Pancreas (tissue), 10 donors: ENCODE results near the gene SIGLEC8. TPM values are rescaled to one million over a fixed set of nuclear protein-coding genes. Genes with fewer than 3 reads are reported as not detected.

Source experiments
- ATAC-seq, 4 donors: fragments of 200-7000 bp; cut with Tn5 transposase; one replicate each; pipeline versions ENCODE4 v1.8.0 to v1.9.1; 2020; ENCODE audit warnings: mild to moderate bottlenecking in 4 of 4, moderate library complexity in 4 of 4
- DNase-seq, 6 donors: peaks; one replicate each; pipeline ENCODE4 v3.0.0-alpha.2; 2020
- FAIRE-seq: peaks from 2 replicates; lab custom pipeline; 2012; peaks lifted over from hg19 to GRCh38; lab: Jason Lieb, UNC
- H3K27ac ChIP-seq, 4 donors: fragments of 200-600 bp; sonication (generic); 1 replicate in 3 of 4; 2 replicates in 1 of 4; pipeline versions ENCODE4 v1.5.0 to v1.8.0; 2020
- H3K27me3 ChIP-seq, 4 donors: fragments of 200-600 bp; one replicate each; pipeline ENCODE4 v1.8.0; 2021
- H3K36me3 ChIP-seq, 3 donors: fragments of 200-600 bp; sonication (generic) in 1 of 3; one replicate each; pipeline versions ENCODE4 v1.5.0 to v1.8.0; 2020 to 2021
- H3K4me1 ChIP-seq, 3 donors: fragments of 200-600 bp; one replicate each; pipeline ENCODE4 v1.8.0; 2021
- H3K4me3 ChIP-seq, 4 donors: fragments of 200-600 bp; sonication (generic) in 2 of 4; one replicate each; pipeline versions ENCODE4 v1.5.0 to v1.8.0; 2020 to 2021
- H3K9me3 ChIP-seq, 4 donors: fragments of 200-600 bp; one replicate each; pipeline ENCODE4 v1.8.0; 2021
- CTCF ChIP-seq, 4 donors: fragments of 200-600 bp; sonication (generic) in 3 of 4; IDR thresholded peaks; one replicate each; pipeline versions ENCODE4 v1.5.0 to v1.8.0; 2021; ENCODE audit warnings: antibody characterized with exemption in 4 of 4
- WGBS, 2 donors: extraction: QIAGEN DNeasy Blood & Tissue Kit; methylation state at CpG; one replicate each; pipeline ENCODE4 v1.1.7; 2013; 5-methylcytosine and 5-hydroxymethylcytosine counted together
- intact Hi-C, 3 donors: fragments of 100-400 bp; cut with DNase I; formaldehyde crosslinking; loops; one replicate each; pipeline versions ENCODE4 v1.11.1 to v1.14.2; 2022
- polyA plus RNA-seq, 2 donors: library from polyadenylated mRNA; stranded (reverse); fragments of 200-250 nt; gene quantifications; one replicate each; pipeline ENCODE4 v1.2.3, GENCODE V29; 2013
- total RNA-seq, 6 donors: library from RNA; stranded (reverse); fragmentation: NEBNext Ultra II Directional in 4 of 6; extraction: Animal tissue kit (Norgen Biotek cat#: 25700) in 4 of 6; gene quantifications; one replicate each; pipeline versions ENCODE4 v1.2.1 to v1.2.4, GENCODE V29; 2021 to 2023
- donor health status: healthy with polysubstance abuse.
- donor health status: DM: no; HTN: no; CAD: no; lungs with moderate emphysema.
- donor health status: DM: no; HTN: no; CAD: no.
- donor health status: control.
- donor health status: control.
- donor health status: Bipolar disorder and iron deficiency.
- donor health status: DM: yes; HTN: yes; CAD: no.
- donor health status: DM: no; HTN: no; CAD: no.
- donor health status: DM: no; HTN: no; CAD: no.
- donor health status: DM: yes; HTN: yes; CAD: no.

The SIGLEC8 gene
- total and polyA plus RNA-seq, 8 donors: 0.07 to 3.8 (median 0.20) TPM; not detected in 2

DNA sequence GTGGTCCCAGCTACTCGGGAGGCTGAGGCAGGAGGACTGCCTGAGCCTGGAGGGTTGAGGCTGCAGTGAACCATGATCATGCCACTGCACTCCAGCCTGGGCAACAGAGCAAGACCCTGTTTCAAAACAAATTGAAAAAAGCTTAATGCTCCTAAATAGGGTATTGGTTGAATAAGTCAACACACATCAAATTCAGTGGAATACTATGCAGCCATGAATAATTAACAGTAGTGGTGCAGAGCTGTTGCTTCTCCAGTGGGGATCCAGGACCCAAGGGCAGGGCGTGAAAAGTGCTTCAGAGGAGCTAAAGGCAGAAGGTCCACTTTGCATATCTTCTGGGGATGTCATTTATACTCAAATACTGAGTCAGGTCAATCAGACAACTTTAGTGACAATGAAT, 18.2 kb downstream of the SIGLEC8 start:
- Histone ChIP-seq H3K4me1 (no peaks in the 10 kb centered on the region), H3K4me3 (no peak overlapping the region), H3K27me3 (peaks cover 0 to 20% (median 0%) of the 10 kb centered on the region in 4 donors), H3K36me3 (no peaks in the 10 kb centered on the region), H3K27ac (no peak overlapping the region), H3K9me3 (no peaks in the 10 kb centered on the region)
- TF ChIP-seq CTCF (IDR thresholded peaks at IDR 0.05): no peak
- no peak for DNase-seq
- FAIRE-seq: no peak
- ATAC-seq: no peak
- intact Hi-C loops: no loop called here
- 51 to 56% methylated on average over 2 of the region's 2 CpGs for WGBS, 2 donors

DNA sequence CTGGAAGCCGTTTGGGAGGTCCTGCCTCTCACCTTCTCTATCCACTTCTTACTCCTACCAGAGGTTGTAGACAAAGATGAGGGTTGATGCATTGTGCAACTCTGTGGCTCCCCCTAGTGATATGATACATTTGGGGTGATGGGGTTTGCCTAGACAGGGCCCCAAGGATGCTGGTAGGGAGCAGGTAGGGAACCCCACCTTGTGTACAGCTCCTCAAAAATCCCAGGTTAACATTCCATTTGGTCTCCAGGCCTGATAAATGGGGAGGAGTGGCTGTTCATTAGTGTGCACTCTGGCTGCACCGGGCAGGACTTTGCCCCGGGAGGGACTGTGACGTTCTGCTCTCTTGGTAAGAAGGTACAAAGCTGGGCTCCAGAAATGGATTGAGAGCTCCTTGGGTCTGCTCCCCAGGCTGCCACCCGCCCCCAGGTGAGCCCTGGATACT, 19.2 kb downstream of the SIGLEC8 start:
- intact Hi-C loops: no loop called here
- no peaks in the 10 kb centered on the region for H3K36me3 ChIP-seq
- no peak overlapping the region for H3K4me3 ChIP-seq
- H3K27me3 ChIP-seq: peaks cover 0 to 20% (median 0%) of the 10 kb centered on the region in 4 donors
- FAIRE-seq (no peak), ATAC-seq (peak in 3 of 4 donors; percentile 50 to 75 (median 58)), DNase-seq (no peak)
- H3K4me1 ChIP-seq: no peaks in the 10 kb centered on the region
- no peak for TF ChIP-seq CTCF (IDR thresholded peaks at IDR 0.05)
- WGBS, 2 donors: 31 to 32% methylated on average over 5 of the region's 5 CpGs
- no peak overlapping the region for H3K27ac ChIP-seq
- H3K9me3 ChIP-seq: no peaks in the 10 kb centered on the region

GRCh38 chr19:51434456-51434855, 23.8 kb downstream of the SIGLEC8 start:
- H3K36me3 ChIP-seq: no peaks in the 10 kb centered on the region
- no peak overlapping the region for H3K27ac ChIP-seq
- H3K4me3 ChIP-seq: no peak overlapping the region
- DNase-seq (no peak), ATAC-seq (peak in 1 of 4 donors; percentile 47), FAIRE-seq (no peak)
- 29 to 57% methylated on average over 1 of the region's 1 CpG for WGBS, 2 donors
- H3K4me1 ChIP-seq: no peaks in the 10 kb centered on the region
- intact Hi-C loops: no loop called here
- H3K27me3 ChIP-seq: peaks cover 0 to 13% (median 0%) of the 10 kb centered on the region in 4 donors
- no peaks in the 10 kb centered on the region for H3K9me3 ChIP-seq
- no peak for TF ChIP-seq CTCF (IDR thresholded peaks at IDR 0.05)

DNA sequence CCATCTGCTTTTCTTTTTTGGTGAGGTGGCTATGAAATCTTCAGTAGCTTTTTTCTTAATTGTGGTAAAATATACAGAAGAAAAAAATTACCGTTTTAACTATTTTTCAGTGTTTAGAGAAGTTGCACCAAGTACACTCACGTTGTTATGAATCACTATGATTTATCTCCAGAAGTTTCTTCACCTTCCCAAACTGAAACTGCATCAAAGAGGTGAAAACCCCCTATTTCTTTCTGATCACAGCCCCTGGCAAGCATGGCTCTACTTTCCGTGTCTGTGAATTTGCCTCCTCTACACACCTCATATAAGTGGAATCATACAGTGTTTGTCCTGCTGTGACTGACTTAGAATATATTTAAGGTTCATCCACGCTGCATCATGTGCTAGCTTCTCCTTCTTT, 25.2 kb downstream of the SIGLEC8 start:
- intact Hi-C loops: no loop called here
- TF ChIP-seq CTCF (IDR thresholded peaks at IDR 0.05): no peak

GRCh38 chr19:51431124-51431523, 27.1 kb downstream of the SIGLEC8 start:
- Histone ChIP-seq H3K4me3 (no peak overlapping the region), H3K36me3 (no peaks in the 10 kb centered on the region), H3K27me3 (no peaks in the 10 kb centered on the region), H3K4me1 (no peaks in the 10 kb centered on the region), H3K27ac (no peak overlapping the region), H3K9me3 (no peaks in the 10 kb centered on the region)
- no peak for DNase-seq
- intact Hi-C loops: no loop called here
- FAIRE-seq: no peak
- TF ChIP-seq CTCF (IDR thresholded peaks at IDR 0.05): no peak
- ATAC-seq: peak in 1 of 4 donors; percentile 35
- WGBS, 2 donors: 33 to 42% methylated on average over 3 of the region's 3 CpGs

More for the DNA sequence above, 25.2 kb downstream of the SIGLEC8 start:
- H3K27me3 ChIP-seq: peaks cover 0 to 6% (median 0%) of the 10 kb centered on the region in 4 donors
- 34 to 49% methylated on average over 4 of the region's 4 CpGs for WGBS, 2 donors
- H3K27ac ChIP-seq: no peak overlapping the region
- no peaks in the 10 kb centered on the region for H3K36me3 ChIP-seq
- no peak overlapping the region for H3K4me3 ChIP-seq
- H3K9me3 ChIP-seq: no peaks in the 10 kb centered on the region
- DNase-seq (no peak), ATAC-seq (no peak), FAIRE-seq (no peak)
- no peaks in the 10 kb centered on the region for H3K4me1 ChIP-seq
